Naive B cell (primary cell): Measurements from ENCODE around the gene IRF4. TPM values are rescaled to one million over a fixed set of nuclear protein-coding genes. Genes with fewer than 3 reads are reported as not detected.

Source experiments
- ATAC-seq, 2 donors: fragments of 150-1000 bp; cut with Tn5 transposase; 2 replicates each; pipeline ENCODE4 v1.10.0; 2021; ENCODE audit warnings: low read depth in 2 of 2, mild to moderate bottlenecking in 2 of 2, moderate library complexity in 2 of 2
- DNase-seq: peaks from one replicate; pipeline ENCODE4 v3.0.0; 2022
- H3K27ac Mint-ChIP-seq, 6 donors: one replicate each; pipeline ENCODE4 v1.8.0; 2020 to 2022; ENCODE audit warnings: mild to moderate bottlenecking in 6 of 6, mixed read lengths in 6 of 6, moderate library complexity in 5 of 6, inconsistent platforms in 2 of 6
- H3K27me3 Mint-ChIP-seq, 3 donors: one replicate each; pipeline ENCODE4 v1.8.0; 2021 to 2022; ENCODE audit warnings: mixed read lengths in 3 of 3, mild to moderate bottlenecking in 1 of 3
- H3K36me3 Mint-ChIP-seq, 2 donors: one replicate each; pipeline ENCODE4 v1.8.0; 2020 to 2022; ENCODE audit warnings: mixed read lengths in 2 of 2, inconsistent platforms in 1 of 2, mild to moderate bottlenecking in 1 of 2
- H3K4me1 Mint-ChIP-seq, 3 donors: one replicate each; pipeline ENCODE4 v1.8.0; 2020 to 2022; ENCODE audit warnings: mixed read lengths in 3 of 3, inconsistent platforms in 1 of 3, mild to moderate bottlenecking in 1 of 3, moderate library complexity in 1 of 3
- H3K4me3 Mint-ChIP-seq, 8 donors: one replicate each; pipeline ENCODE4 v1.8.0; 2020 to 2022; ENCODE audit warnings: mild to moderate bottlenecking in 8 of 8, mixed read lengths in 8 of 8, moderate library complexity in 8 of 8, inconsistent platforms in 2 of 8
- H3K9me3 Mint-ChIP-seq, 7 donors: one replicate each; pipeline ENCODE4 v1.8.0; 2020 to 2022; ENCODE audit warnings: mixed read lengths in 7 of 7, mild to moderate bottlenecking in 5 of 7, inconsistent platforms in 2 of 7, moderate library complexity in 1 of 7
- polyA plus RNA-seq, 6 donors: library from polyadenylated mRNA; unstranded; fragments of 300-500 nt; fragmentation: Illumina TruSeq; gene quantifications; one replicate each; pipeline ENCODE4 v1.2.3, GENCODE V29; 2021; ENCODE audit warnings: low read depth in 6 of 6

The IRF4 gene
- polyA plus RNA-seq, 6 donors from 2014 or later: 20.8 to 45.7 (median 34.9) TPM

DNA sequence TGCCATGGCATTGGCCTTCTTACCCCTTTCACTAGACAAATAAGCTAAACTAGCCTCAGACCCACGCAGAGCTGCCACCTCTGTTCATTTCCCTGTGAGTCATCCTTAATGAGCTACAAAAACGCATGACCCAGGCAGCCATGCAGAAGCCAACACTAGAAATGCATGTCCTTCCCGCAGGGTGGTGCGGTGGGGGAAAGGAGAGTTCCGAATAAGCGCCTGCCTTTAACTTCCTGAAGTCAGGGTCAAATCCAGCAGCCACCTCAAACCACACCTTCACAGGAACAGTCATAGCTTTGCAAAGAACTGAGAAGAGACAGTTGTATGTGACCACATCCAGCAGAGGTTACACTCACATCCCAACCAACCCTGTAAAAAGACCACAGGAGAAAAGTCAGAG lies 40.4 kb downstream of the IRF4 start:
- H3K4me3 Mint-ChIP-seq: no peak overlapping the region
- H3K27ac Mint-ChIP-seq: peak overlapping the region in 1 of 6 donors; percentile 72
- no peak for DNase-seq
- no peaks in the 10 kb centered on the region for H3K27me3 Mint-ChIP-seq
- no peaks in the 10 kb centered on the region for H3K9me3 Mint-ChIP-seq
- no peaks in the 10 kb centered on the region for H3K36me3 Mint-ChIP-seq
- H3K4me1 Mint-ChIP-seq: peaks cover 13 to 23% (median 18%) of the 10 kb centered on the region in 3 donors
- no peak for ATAC-seq

DNA sequence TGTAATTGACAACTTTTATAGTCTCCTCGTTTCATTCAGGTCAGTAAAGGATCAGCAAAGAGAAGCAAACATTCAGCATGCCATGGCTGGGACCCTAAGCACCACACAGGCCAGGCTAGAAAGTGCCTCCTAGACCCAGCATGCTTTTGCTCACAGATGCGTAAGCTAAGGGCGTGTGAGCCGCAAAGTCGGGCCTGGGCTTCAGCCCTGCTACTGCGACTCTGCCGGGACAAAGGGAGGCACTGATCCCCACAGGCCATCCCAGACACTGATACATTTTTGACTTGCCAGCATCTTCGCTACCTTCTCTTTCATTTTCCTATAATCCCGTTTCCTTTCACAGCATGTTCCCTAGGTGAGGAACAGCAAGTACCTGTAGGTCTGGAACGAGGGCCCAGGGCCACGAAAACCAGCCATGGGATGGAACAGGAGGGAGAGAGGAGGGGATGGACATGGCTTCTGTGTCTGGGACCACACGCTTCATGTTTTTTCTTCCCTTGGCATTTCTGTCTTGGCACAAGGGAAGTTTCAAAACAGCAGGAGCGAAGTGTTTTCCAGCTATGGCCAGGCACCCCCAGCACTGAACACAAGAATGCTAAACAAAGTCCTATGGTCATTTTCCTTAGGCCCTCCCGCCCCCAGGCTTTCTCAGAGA lies 42.6 kb downstream of the IRF4 start:
- ATAC-seq: no peak
- Mint-ChIP-seq H3K9me3 (no peaks in the 10 kb centered on the region), H3K27me3 (no peaks in the 10 kb centered on the region), H3K4me1 (peaks cover 9 to 15% (median 11%) of the 10 kb centered on the region in 3 donors), H3K4me3 (peak overlapping the region in 7 of 8 donors; percentile 60 to 83 (median 75)), H3K36me3 (no peaks in the 10 kb centered on the region), H3K27ac (peak overlapping the region; percentile 71 to 95 (median 91))
- no peak for DNase-seq

DNA sequence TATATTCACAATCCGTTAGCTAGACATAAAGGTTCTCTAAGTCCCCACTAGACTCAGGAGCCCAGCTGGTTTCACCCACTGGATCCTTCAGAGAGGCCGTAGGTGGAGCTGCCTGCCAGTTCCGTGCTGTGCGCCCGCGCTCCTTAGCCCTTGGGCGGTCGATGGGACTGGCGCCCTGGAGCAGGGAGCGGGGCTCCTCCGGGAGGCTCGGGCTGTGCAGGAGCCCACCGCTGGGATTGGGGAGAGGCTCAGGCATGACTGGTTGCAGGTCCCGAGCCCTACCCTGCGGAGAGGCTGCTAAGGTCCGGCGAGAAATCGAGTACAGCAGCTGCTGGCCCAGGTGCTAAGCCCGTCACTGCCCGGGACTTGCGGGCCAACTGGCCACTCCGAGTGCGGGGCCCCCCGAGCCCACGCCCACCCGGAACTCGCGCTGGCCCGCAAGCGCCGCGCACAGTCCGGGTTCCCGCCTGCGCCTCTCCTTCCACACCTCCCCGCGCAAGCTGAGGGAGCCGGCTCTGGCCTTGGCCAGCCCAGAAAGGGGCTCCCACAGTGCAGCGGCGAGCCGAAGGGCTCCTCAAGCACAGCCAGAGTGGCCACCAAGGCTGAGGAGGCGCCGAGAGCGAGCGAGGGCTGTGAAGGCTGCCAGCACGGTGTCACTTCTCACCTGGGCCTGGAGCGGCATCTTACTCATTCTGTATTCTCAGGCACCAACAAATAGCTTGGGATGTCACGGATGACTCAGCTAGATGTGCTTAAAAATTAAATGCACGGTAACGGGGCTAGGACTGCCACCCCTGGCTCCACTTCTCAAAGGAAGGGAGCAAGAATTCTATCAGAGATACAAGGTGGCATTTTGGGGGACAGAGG lies 44.1 kb downstream of the IRF4 start:
- H3K9me3 Mint-ChIP-seq: no peaks in the 10 kb centered on the region
- peaks cover 9 to 15% (median 11%) of the 10 kb centered on the region in 3 donors for H3K4me1 Mint-ChIP-seq
- no peaks in the 10 kb centered on the region for H3K36me3 Mint-ChIP-seq
- peak overlapping the region in 6 of 8 donors; percentile 66 to 83 (median 75) for H3K4me3 Mint-ChIP-seq
- H3K27me3 Mint-ChIP-seq: no peaks in the 10 kb centered on the region
- ATAC-seq (no peak), DNase-seq (no peak)
- peak overlapping the region in 3 of 6 donors; percentile 62 to 88 (median 88) for H3K27ac Mint-ChIP-seq

DNA sequence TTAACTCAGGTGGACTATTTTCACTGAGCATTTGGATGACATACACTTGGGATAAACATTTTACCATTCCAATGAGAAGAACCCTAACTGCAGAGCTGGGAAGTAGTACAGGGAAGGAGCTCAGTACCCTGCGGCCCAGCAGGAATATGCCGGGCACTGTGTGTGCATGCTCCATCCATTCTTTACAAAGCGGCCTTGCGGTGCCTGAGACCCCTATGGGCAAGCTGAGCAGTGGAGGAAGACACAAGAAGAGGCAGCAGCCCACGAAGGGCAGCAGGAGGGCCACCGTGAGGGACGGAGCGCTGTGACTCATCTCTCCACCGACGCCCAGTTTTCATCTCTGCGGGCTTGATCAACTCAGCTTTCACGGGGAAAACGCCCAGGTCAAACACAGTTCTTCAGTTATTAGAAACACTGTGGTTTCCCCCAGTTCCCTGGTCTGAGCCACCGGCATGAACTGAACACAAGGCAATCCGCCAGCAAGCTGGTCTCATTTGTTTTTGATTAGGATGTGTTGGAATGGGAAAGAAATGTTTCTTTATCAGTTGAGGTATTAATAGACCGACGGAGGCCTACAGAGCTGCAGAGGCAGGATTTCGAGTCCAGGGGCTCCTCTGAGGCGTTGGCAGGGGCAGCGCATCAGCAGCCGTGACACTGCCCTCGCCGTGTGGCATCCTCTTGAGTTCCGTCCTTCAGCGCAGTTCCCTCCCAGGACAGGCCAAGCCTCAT lies 44.9 kb downstream of the IRF4 start:
- H3K9me3 Mint-ChIP-seq: no peaks in the 10 kb centered on the region
- peak overlapping the region in 1 of 8 donors; percentile 19 for H3K4me3 Mint-ChIP-seq
- ATAC-seq (no peak), DNase-seq (no peak)
- H3K27me3 Mint-ChIP-seq: no peaks in the 10 kb centered on the region
- peak overlapping the region in 2 of 6 donors; percentile 44 to 63 for H3K27ac Mint-ChIP-seq
- H3K36me3 Mint-ChIP-seq: no peaks in the 10 kb centered on the region
- peaks cover 11 to 15% (median 13%) of the 10 kb centered on the region in 3 donors for H3K4me1 Mint-ChIP-seq

DNA sequence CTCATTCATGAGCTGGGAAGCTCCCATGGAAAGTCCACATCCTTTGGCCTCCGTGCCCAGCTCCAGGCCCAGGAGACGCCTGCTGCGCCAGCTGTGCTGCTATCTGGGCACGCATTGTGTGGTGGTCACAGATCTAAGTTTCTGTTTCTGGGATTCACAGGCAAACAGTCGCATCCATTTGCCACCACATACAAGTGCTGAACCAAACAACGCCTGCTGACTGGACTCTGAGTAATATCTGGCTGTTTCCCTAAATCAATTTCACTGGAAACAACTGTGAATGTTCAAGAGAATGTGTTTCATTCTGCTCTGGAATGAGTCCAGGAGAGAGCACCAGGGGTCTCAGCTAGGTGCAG lies 45.5 kb downstream of the IRF4 start:
- H3K27ac Mint-ChIP-seq: no peak overlapping the region
- peaks cover 11 to 15% (median 13%) of the 10 kb centered on the region in 3 donors for H3K4me1 Mint-ChIP-seq
- no peak for DNase-seq
- H3K9me3 Mint-ChIP-seq: no peaks in the 10 kb centered on the region
- no peak overlapping the region for H3K4me3 Mint-ChIP-seq
- no peak for ATAC-seq
- no peaks in the 10 kb centered on the region for H3K27me3 Mint-ChIP-seq
- H3K36me3 Mint-ChIP-seq: no peaks in the 10 kb centered on the region

DNA sequence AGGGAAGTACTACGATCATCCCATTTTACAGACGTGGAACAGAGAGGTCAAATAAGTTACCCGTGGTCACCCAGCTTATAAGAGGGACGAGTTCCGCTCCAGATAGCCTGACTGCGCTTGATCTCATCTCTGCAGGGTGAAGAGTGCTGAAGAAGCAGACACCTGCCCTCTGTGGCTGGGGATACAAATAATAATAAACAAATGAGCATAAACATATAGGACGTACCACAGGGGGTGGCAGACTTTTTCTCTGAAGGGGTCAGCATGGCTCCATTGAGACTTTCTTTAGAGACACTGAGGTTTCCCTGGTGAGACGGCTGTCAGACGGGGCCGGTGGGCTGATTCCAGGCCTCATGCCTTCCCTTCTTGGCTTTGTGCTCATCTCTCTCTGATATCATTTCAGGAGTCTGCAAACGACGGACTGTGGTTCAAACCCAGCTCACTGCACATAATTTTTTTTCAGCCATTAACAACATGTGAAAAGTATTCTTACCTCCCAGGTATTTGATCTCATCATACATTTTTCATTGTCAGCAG lies 47.1 kb downstream of the IRF4 start:
- H3K4me3 Mint-ChIP-seq: no peak overlapping the region
- DNase-seq (no peak), ATAC-seq (no peak)
- H3K27me3 Mint-ChIP-seq: no peaks in the 10 kb centered on the region
- H3K27ac Mint-ChIP-seq: peak overlapping the region in 1 of 6 donors; percentile 51
- H3K9me3 Mint-ChIP-seq: no peaks in the 10 kb centered on the region
- peaks cover 11 to 18% (median 13%) of the 10 kb centered on the region in 3 donors for H3K4me1 Mint-ChIP-seq
- no peaks in the 10 kb centered on the region for H3K36me3 Mint-ChIP-seq

DNA sequence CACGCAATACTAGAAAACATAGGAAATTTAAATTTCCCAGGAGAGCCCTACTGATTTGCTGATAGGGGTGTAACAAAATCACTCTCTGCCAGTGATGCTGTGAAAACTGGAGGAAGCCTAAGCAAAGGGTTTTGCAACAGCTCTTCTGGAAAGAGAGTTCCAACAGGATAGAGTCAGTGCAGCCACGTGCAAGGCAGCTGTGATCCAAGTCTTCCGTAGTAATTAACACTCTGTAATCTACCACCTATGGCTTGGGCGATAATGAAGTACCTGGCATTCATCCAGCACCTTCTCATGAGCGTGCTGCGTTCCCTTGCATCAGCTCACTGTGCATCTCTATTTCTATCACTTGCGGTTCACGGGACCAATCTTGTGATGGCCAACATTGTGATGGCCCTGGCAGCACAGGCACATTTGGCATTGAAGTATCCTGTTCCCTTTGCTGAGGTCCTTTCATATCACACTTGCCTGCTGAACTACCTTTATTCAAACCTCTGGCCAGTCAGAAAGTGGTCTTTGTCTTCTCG lies 48.2 kb downstream of the IRF4 start:
- no peaks in the 10 kb centered on the region for H3K9me3 Mint-ChIP-seq
- H3K27ac Mint-ChIP-seq: no peak overlapping the region
- H3K4me1 Mint-ChIP-seq: peaks cover 6 to 13% (median 9%) of the 10 kb centered on the region in 3 donors
- no peak for ATAC-seq
- no peak overlapping the region for H3K4me3 Mint-ChIP-seq
- H3K27me3 Mint-ChIP-seq: no peaks in the 10 kb centered on the region
- no peak for DNase-seq
- H3K36me3 Mint-ChIP-seq: no peaks in the 10 kb centered on the region

DNA sequence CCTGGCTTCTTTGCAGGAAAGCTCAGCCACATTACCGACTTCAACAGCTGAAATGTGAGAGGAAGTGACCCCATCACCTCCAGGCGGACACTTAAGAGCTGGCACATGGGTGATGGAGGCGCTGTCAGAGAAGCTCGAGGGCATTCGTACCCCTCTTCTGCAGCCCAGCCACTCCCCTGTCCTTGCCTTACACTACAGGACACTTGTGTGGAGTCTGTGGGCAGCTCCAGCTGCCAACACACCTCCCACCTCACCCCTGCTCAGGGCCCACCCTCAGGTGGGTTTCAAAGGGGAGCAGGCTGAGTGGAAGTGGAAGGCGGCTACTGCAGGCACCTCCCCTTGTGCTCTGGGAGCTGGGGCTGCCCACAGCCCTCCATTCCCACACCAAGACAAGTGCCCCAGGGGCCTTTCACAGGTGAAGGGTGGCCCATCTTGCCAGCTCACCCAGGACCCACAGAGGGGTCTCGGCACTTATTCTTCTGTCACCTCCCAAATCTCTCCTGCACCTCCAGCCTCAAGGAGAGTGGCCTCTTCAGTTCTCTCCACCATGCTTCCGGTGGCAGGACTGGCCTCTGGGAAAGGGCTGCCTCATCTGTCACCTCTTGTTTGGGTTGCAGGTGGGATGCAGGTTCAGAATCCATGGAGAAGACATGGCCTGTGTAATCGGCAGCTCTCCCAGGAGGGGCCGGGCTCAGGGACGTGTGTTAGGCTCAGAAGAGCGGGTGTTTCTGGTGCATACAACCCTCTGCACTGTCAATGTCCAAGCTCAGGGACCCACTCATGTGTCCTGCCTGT lies 49.8 kb downstream of the IRF4 start:
- H3K27me3 Mint-ChIP-seq: no peaks in the 10 kb centered on the region
- no peak for DNase-seq
- ATAC-seq: no peak
- H3K9me3 Mint-ChIP-seq: no peaks in the 10 kb centered on the region
- peaks cover 7 to 18% (median 11%) of the 10 kb centered on the region in 3 donors for H3K4me1 Mint-ChIP-seq
- H3K27ac Mint-ChIP-seq: peak overlapping the region in 1 of 6 donors; percentile 28
- no peak overlapping the region for H3K4me3 Mint-ChIP-seq
- H3K36me3 Mint-ChIP-seq: no peaks in the 10 kb centered on the region

DNA sequence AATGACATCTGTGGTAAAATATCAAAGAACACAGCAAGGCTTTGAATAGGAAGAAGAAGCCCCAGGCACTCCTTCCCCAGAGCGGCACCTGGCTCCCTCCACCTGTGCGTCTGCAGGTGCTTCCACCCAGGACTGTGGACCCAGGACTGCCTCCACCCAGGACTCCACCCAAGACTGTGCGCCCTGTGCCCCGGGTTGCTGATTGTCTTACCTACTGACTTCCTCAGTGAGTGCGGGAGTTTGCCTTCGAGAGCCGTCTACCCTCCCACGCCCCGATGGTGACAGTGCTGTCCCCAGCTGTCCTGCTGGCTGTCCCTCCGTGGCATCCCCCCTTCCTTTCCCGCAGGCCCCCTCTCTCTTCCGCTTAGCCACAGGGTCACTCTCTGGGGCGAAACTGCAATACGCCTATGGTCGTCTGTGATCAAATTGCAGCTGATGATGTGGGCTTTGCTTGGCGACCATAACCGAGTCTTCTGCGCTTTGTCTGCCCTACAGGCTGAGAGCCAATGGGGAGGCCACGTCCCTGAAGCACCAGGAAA lies 52.1 kb downstream of the IRF4 start:
- peaks cover 7 to 22% (median 11%) of the 10 kb centered on the region in 3 donors for H3K4me1 Mint-ChIP-seq
- no peak for DNase-seq

DNA sequence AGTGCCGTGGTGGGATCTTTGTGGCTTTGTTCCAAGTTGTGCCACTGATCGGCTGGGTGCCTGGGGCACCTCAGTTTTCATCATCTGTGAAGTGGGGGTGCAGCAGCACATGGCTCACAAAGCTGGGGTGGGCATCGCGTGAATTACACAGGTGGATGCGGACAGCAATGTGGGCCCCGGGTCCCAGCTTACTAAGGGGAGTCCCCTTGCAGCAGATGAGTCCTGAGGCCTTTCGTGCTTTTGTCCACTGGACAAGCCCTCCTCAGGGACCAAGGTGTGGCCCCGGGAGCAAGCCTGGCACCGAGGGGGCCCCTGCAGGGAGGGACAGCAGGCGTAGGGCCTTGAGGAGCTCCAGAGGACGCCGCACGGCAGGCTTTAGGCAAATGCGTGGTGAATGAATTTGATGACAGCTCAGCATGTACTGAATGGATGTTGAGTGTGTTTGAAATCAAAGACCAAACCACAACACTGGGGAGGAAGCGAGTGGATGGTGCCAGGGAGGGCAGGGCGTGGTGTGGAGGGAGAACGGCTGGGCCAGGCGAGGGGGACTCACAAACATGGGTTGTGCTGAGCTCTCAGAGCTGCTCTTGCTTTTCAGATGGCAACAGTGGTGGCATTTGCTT lies 53.2 kb downstream of the IRF4 start:
- Mint-ChIP-seq H3K27ac (peak overlapping the region in 1 of 6 donors; percentile 78), H3K4me3 (no peak overlapping the region), H3K9me3 (peaks cover 0 to 5% (median 0%) of the 10 kb centered on the region in 7 donors), H3K4me1 (peaks cover 7 to 23% (median 11%) of the 10 kb centered on the region in 3 donors), H3K36me3 (peaks cover 0 to 14% of the 10 kb centered on the region in 2 donors), H3K27me3 (no peaks in the 10 kb centered on the region)
- no peak for DNase-seq
- no peak for ATAC-seq

More for the DNA sequence above, 52.1 kb downstream of the IRF4 start:
- ATAC-seq: no peak
- Mint-ChIP-seq H3K27me3 (no peaks in the 10 kb centered on the region), H3K9me3 (no peaks in the 10 kb centered on the region), H3K36me3 (peaks cover 0 to 4% of the 10 kb centered on the region in 2 donors), H3K27ac (no peak overlapping the region), H3K4me3 (peak overlapping the region in 1 of 8 donors; percentile 61)

DNA sequence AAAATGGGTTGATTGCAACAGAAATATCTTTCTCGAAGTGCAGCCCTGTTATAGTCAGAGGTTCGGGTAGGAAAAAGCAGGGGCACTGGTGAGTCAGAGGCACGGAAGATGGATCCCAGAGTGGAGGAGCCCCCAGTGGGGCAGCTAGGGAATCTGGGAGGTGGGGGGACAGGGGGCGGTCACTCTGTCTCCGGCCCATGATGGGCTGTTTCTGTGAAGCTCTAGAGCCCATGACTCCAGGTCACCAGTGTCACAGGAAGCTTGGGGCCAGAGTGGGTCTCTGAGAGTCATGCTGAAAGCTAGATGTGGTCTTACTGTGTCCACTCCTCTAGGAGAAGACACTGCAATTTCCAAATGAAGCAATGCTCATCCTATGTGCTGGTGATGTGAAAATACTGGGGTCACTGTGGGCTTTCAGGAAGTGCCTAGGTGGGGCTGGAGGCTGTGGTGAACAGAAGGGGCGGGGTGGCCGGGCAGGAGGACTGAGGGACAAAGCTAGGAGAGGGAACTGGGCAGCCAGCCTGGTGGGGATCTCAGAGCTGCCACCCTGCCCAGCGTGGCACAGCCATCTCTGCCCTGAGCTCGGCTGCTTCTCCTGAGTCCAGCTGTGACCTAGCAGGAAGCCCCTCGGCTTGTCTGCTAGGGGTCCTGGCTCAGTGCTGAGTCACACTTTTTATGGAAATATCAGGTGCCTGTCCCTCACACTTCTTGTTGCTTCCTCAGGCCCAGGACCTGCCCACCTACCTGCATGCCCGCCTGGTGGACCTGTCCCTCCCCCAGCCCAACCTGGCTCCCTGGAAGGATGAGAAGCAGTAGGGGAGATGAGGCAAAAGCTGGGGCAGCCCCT lies 54.2 kb downstream of the IRF4 start:
- Mint-ChIP-seq H3K9me3 (peaks cover 0 to 5% (median 0%) of the 10 kb centered on the region in 7 donors), H3K4me3 (no peak overlapping the region), H3K36me3 (peaks cover 0 to 14% of the 10 kb centered on the region in 2 donors), H3K27me3 (no peaks in the 10 kb centered on the region), H3K4me1 (peaks cover 7 to 21% (median 11%) of the 10 kb centered on the region in 3 donors), H3K27ac (peak overlapping the region in 1 of 6 donors; percentile 70)
- DNase-seq: no peak
- no peak for ATAC-seq
